CD4-positive, CD25-positive, alpha-beta regulatory T cell (primary cell): Measurements from ENCODE around the gene DLG2. TPM values are rescaled to one million over a fixed set of nuclear protein-coding genes. Genes with fewer than 3 reads are reported as not detected.
"Not testable (repeated sequence)": the region's sequence is repeated elsewhere in the genome, so short reads cannot be mapped to it uniquely, and the experiment has no call there.

Source experiments
- ATAC-seq, 2 donors: fragments of 150-1000 bp; cut with Tn5 transposase; one replicate each; pipeline ENCODE4 v1.10.0; 2021; ENCODE audit warnings: low read depth in 2 of 2, moderate number of reproducible peaks in 2 of 2, moderate library complexity in 1 of 2
- DNase-seq, 3 donors: peaks; one replicate each; pipeline versions ENCODE4 v3.0.0 to v3.0.0-alpha.2; 2012 to 2022; ENCODE audit warnings: mixed read lengths in 1 of 3
- H3K27ac ChIP-seq: one replicate; pipeline ENCODE4 v1.7.0; 2013; ENCODE audit warnings: mild to moderate bottlenecking, low read length; ENCODE audit not compliant: insufficient read depth, poor library complexity, severe bottlenecking
- H3K27me3 ChIP-seq: one replicate; pipeline ENCODE4 v1.7.0; 2013; ENCODE audit warnings: low read length; ENCODE audit not compliant: control insufficient read depth, insufficient read depth
- H3K36me3 ChIP-seq: one replicate; pipeline ENCODE4 v1.7.0; 2013; ENCODE audit warnings: mild to moderate bottlenecking, low read length, moderate library complexity; ENCODE audit not compliant: control insufficient read depth, insufficient read depth
- H3K4me1 ChIP-seq: 2 replicates; pipeline ENCODE4 v1.7.0; 2013; ENCODE audit warnings: mild to moderate bottlenecking, low read length; ENCODE audit not compliant: insufficient read depth, control insufficient read depth, poor library complexity, severe bottlenecking
- H3K4me3 ChIP-seq: one replicate; pipeline ENCODE4 v1.7.0; 2013; ENCODE audit warnings: low read depth, mild to moderate bottlenecking, low read length, moderate library complexity
- H3K9me3 ChIP-seq, 2 experiments: 1 replicate in 1 of 2; 2 replicates in 1 of 2; pipeline ENCODE4 v1.7.0; 2013; ENCODE audit warnings: low read length in 2 of 2, mild to moderate bottlenecking in 1 of 2, moderate library complexity in 1 of 2; ENCODE audit not compliant: control insufficient read depth in 2 of 2
- H3K27ac Mint-ChIP-seq, 3 donors: one replicate each; pipeline ENCODE4 v1.8.0; 2020 to 2022; ENCODE audit warnings: mild to moderate bottlenecking in 3 of 3, mixed read lengths in 3 of 3, moderate library complexity in 2 of 3
- H3K27me3 Mint-ChIP-seq: one replicate; pipeline ENCODE4 v1.8.0; 2022; ENCODE audit warnings: mild to moderate bottlenecking, mixed read lengths
- H3K36me3 Mint-ChIP-seq: one replicate; pipeline ENCODE4 v1.8.0; 2020; ENCODE audit warnings: mixed read lengths
- H3K4me1 Mint-ChIP-seq, 4 donors: one replicate each; pipeline ENCODE4 v1.8.0; 2020 to 2022; ENCODE audit warnings: mixed read lengths in 4 of 4, mild to moderate bottlenecking in 1 of 4
- H3K4me3 Mint-ChIP-seq, 4 donors: one replicate each; pipeline ENCODE4 v1.8.0; 2020 to 2022; ENCODE audit warnings: mild to moderate bottlenecking in 4 of 4, mixed read lengths in 4 of 4, moderate library complexity in 3 of 4
- H3K9me3 Mint-ChIP-seq, 7 donors: one replicate each; pipeline ENCODE4 v1.8.0; 2020 to 2022; ENCODE audit warnings: mixed read lengths in 7 of 7, mild to moderate bottlenecking in 3 of 7, moderate library complexity in 2 of 7
- polyA plus RNA-seq, 4 donors: library from polyadenylated mRNA; unstranded; fragments of 300-500 nt; fragmentation: Illumina TruSeq; gene quantifications; one replicate each; pipeline ENCODE4 v1.2.3, GENCODE V29; 2021
- total RNA-seq: library from RNA; stranded (reverse); gene quantifications from one replicate; pipeline ENCODE4 v1.2.3, GENCODE V29; 2022

Gene DLG2
- total and polyA plus RNA-seq, 5 donors from 2014 or later = 0.26 to 2.0 (median 0.94) TPM

DNA sequence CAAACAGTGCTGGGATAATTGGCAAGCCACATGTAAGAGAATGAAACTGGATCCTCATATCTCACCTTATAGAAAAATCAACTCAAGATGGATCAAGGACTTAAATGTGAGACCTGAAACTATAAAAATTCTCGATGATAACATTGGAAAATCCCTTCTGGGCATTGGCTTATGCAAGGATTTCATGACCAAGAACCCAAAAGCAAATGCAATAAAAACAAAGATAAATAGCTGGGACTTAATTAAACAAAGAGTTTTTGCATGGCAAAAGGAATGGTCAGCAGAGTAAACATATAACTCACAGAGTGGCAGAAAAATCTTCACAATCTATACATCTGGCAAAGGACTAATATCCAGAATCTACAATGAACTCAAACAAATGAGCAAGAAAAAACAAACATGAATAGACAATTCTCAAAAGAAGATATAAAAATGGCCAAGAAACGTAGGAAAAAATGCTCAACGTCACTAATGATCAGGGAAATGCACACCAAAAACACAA lies 639.4 kb downstream of the DLG2 start:
- H3K27me3 ChIP-seq, H3K36me3 ChIP-seq, H3K9me3 ChIP-seq, H3K4me3 Mint-ChIP-seq, H3K27me3 Mint-ChIP-seq, H3K4me3 ChIP-seq, H3K27ac Mint-ChIP-seq, DNase-seq, H3K4me1 ChIP-seq, H3K27ac ChIP-seq, H3K4me1 Mint-ChIP-seq, H3K36me3 Mint-ChIP-seq, ATAC-seq: not testable (repeated sequence)
- peaks cover 5 to 50% (median 14%) of the 10 kb centered on the region in 7 donors for H3K9me3 Mint-ChIP-seq

- DNase-seq = no peak
- H3K9me3 Mint-ChIP-seq = peaks cover 6 to 39% (median 17%) of the 10 kb centered on the region in 7 donors
- no peaks in the 10 kb centered on the region for H3K27me3 Mint-ChIP-seq
- Histone ChIP-seq H3K27ac (no peak overlapping the region), H3K4me1 (no peaks in the 10 kb centered on the region), H3K36me3 (no peaks in the 10 kb centered on the region), H3K9me3 (peaks cover 6 to 17% of the 10 kb centered on the region in 2 experiments), H3K27me3 (no peaks in the 10 kb centered on the region), H3K4me3 (no peak overlapping the region)
- H3K4me1 Mint-ChIP-seq = no peaks in the 10 kb centered on the region
- H3K27ac Mint-ChIP-seq = no peak overlapping the region
- ATAC-seq = no peak
- no peak overlapping the region for H3K4me3 Mint-ChIP-seq
- H3K36me3 Mint-ChIP-seq = no peaks in the 10 kb centered on the region
These were observed 645.8 kb downstream of the DLG2 start for GRCh38 chr11:84981301-84981700.

DNA sequence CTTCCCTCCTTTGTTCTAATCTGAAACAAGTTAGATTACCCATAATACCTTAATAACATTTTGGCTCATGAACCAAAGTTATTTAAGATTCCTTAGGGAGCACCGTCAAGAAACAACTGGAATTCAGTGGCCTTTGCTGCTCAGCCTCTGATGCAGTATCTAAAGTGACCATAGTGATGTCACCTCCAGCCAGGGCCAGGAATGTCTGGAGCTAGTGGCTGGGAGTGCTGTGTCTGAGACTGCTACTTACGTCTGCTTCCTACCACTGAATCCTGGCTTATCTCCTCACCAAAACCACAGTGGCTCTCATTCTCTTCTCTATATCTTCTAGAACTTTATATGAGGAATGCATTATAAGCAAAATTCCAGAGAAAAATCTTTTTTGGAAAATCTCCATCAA lies 658.0 kb downstream of the DLG2 start:
- no peak overlapping the region for H3K4me3 ChIP-seq
- Mint-ChIP-seq H3K36me3 (no peaks in the 10 kb centered on the region), H3K27me3 (no peaks in the 10 kb centered on the region), H3K9me3 (peaks cover 2 to 38% (median 17%) of the 10 kb centered on the region in 7 donors), H3K4me1 (no peaks in the 10 kb centered on the region), H3K4me3 (no peak overlapping the region), H3K27ac (no peak overlapping the region)
- H3K4me1 ChIP-seq = no peaks in the 10 kb centered on the region
- H3K9me3 ChIP-seq = no peaks in the 10 kb centered on the region
- no peaks in the 10 kb centered on the region for H3K36me3 ChIP-seq
- no peak for DNase-seq
- no peak for ATAC-seq
- no peak overlapping the region for H3K27ac ChIP-seq
- H3K27me3 ChIP-seq = no peaks in the 10 kb centered on the region

- Histone ChIP-seq H3K27ac (no peak overlapping the region), H3K27me3 (no peaks in the 10 kb centered on the region), H3K4me3 (no peak overlapping the region), H3K9me3 (peaks cover 0 to 3% of the 10 kb centered on the region in 2 experiments), H3K36me3 (no peaks in the 10 kb centered on the region), H3K4me1 (no peaks in the 10 kb centered on the region)
- no peak for ATAC-seq
- Mint-ChIP-seq H3K27ac (no peak overlapping the region), H3K4me3 (no peak overlapping the region), H3K4me1 (no peaks in the 10 kb centered on the region), H3K27me3 (no peaks in the 10 kb centered on the region), H3K9me3 (peaks cover 4 to 39% (median 15%) of the 10 kb centered on the region in 7 donors), H3K36me3 (no peaks in the 10 kb centered on the region)
- no peak for DNase-seq
These were observed 661.7 kb downstream of the DLG2 start for GRCh38 chr11:84965484-84965883.

DNA sequence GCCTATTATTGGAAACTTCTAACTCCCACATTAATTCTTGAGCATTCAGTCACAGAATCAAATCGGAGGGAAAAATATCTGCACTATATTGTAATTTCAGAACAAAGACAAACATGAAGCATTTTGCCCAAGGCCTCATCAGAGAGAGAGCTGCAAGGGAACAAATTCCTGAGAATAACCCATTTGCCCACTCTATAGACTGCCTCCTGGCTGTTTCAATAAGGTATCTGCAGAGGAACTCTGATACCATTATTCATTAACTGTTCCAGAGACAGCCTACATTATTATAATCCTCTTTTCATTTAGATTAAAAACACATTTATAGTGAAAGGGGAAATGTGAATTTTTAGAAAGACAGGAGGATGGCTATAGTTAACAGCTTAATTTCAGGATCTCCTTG lies 663.9 kb downstream of the DLG2 start:
- no peaks in the 10 kb centered on the region for H3K36me3 Mint-ChIP-seq
- Histone ChIP-seq H3K4me3 (no peak overlapping the region), H3K36me3 (no peaks in the 10 kb centered on the region), H3K27ac (no peak overlapping the region), H3K4me1 (no peaks in the 10 kb centered on the region), H3K27me3 (no peaks in the 10 kb centered on the region), H3K9me3 (peaks cover 0 to 3% of the 10 kb centered on the region in 2 experiments)
- no peak for ATAC-seq
- H3K27ac Mint-ChIP-seq = no peak overlapping the region
- H3K9me3 Mint-ChIP-seq = peaks cover 3 to 25% (median 9%) of the 10 kb centered on the region in 7 donors
- H3K4me3 Mint-ChIP-seq = no peak overlapping the region
- H3K4me1 Mint-ChIP-seq = no peaks in the 10 kb centered on the region
- no peaks in the 10 kb centered on the region for H3K27me3 Mint-ChIP-seq
- no peak for DNase-seq

DNA sequence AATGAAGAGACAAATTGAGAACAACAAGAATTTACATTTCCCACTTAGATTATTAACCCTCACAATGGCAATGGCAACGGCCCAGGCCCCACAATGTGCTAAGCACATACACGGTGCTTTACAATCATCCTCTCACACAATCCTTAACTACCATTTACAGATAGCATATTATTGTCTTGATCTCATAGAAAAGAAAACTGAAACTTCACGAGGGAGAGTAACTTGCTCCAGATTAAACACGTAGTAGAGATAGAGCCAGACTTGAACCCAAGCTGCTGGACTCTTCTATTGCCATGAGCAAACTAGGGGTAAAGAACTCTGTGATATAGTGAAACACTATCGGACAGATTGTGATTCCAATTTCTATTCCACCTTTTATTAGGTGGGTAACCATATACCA lies 665.1 kb downstream of the DLG2 start:
- Mint-ChIP-seq H3K9me3 (peaks cover 5 to 25% (median 6%) of the 10 kb centered on the region in 7 donors), H3K27me3 (no peaks in the 10 kb centered on the region), H3K36me3 (no peaks in the 10 kb centered on the region), H3K4me3 (no peak overlapping the region), H3K27ac (no peak overlapping the region), H3K4me1 (no peaks in the 10 kb centered on the region)
- no peaks in the 10 kb centered on the region for H3K4me1 ChIP-seq
- no peak overlapping the region for H3K4me3 ChIP-seq
- H3K27ac ChIP-seq = no peak overlapping the region
- H3K9me3 ChIP-seq = peaks cover 0 to 3% of the 10 kb centered on the region in 2 experiments
- ATAC-seq = no peak
- no peaks in the 10 kb centered on the region for H3K27me3 ChIP-seq
- no peaks in the 10 kb centered on the region for H3K36me3 ChIP-seq
- DNase-seq = no peak

GRCh38 chr11:84958295-84958694 lies 668.8 kb downstream of the DLG2 start:
- H3K36me3 Mint-ChIP-seq = no peaks in the 10 kb centered on the region
- ATAC-seq (no peak), DNase-seq (no peak)
- H3K9me3 Mint-ChIP-seq = peaks cover 0 to 30% (median 8%) of the 10 kb centered on the region in 7 donors
- no peaks in the 10 kb centered on the region for H3K4me1 Mint-ChIP-seq
- Histone ChIP-seq H3K27me3 (no peaks in the 10 kb centered on the region), H3K27ac (no peak overlapping the region), H3K4me1 (no peaks in the 10 kb centered on the region), H3K36me3 (no peaks in the 10 kb centered on the region), H3K9me3 (no peaks in the 10 kb centered on the region), H3K4me3 (no peak overlapping the region)
- no peaks in the 10 kb centered on the region for H3K27me3 Mint-ChIP-seq
- H3K4me3 Mint-ChIP-seq = no peak overlapping the region
- H3K27ac Mint-ChIP-seq = no peak overlapping the region

DNA sequence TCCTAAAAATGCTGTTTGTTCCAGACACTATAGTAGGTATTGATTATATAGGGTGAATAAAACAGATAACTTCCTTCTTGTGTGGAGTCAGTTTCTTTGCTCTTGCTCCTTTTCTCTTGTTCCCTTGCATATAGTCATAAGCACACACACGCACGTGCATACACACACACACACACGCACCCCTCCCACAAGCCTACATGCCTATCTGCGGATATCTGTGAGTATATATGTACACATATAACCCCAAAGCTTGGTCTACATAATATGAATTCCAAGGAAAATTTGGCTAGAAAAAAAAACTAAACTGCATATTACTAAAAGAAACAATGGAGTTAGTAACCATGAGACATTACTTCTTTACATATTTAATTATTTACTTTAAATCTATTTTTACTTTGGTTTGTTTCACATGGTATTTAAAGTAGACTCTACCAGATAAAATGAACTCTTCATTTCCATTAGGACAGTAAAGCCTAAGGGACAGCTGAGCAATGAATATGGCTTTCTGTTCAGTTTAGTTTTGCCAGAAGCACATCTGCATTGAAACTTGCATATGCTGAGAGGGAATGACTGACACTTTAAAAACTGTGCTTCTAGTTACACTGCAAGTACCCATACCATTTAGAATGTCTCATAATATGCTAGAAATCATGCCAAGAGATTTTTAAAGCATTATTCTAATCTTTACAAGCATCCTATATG lies 676.4 kb downstream of the DLG2 start:
- Mint-ChIP-seq H3K4me3 (no peak overlapping the region), H3K9me3 (peaks cover 2 to 40% (median 6%) of the 10 kb centered on the region in 7 donors), H3K36me3 (no peaks in the 10 kb centered on the region)

More for the DNA sequence above, 676.4 kb downstream of the DLG2 start:
- Histone ChIP-seq H3K27me3 (no peaks in the 10 kb centered on the region), H3K4me3 (no peak overlapping the region), H3K36me3 (no peaks in the 10 kb centered on the region), H3K9me3 (peaks cover 7 to 12% of the 10 kb centered on the region in 2 experiments), H3K4me1 (no peaks in the 10 kb centered on the region), H3K27ac (no peak overlapping the region)
- H3K27me3 Mint-ChIP-seq = no peaks in the 10 kb centered on the region
- H3K4me1 Mint-ChIP-seq = no peaks in the 10 kb centered on the region
- no peak overlapping the region for H3K27ac Mint-ChIP-seq
- no peak for ATAC-seq
- no peak for DNase-seq
